Pancreas (tissue), 10 donors: ENCODE results near the gene SLC12A4. TPM values are rescaled to one million over a fixed set of nuclear protein-coding genes. Genes with fewer than 3 reads are reported as not detected.

Experiments
- ATAC-seq, 4 donors: fragments of 200-7000 bp; cut with Tn5 transposase; one replicate each; pipeline versions ENCODE4 v1.8.0 to v1.9.1; 2020; ENCODE audit warnings: mild to moderate bottlenecking in 4 of 4, moderate library complexity in 4 of 4
- DNase-seq, 6 donors: peaks; one replicate each; pipeline ENCODE4 v3.0.0-alpha.2; 2020
- FAIRE-seq: peaks from 2 replicates; lab custom pipeline; 2012; peaks lifted over from hg19 to GRCh38; lab: Jason Lieb, UNC
- H3K27ac ChIP-seq, 4 donors: fragments of 200-600 bp; sonication (generic); 1 replicate in 3 of 4; 2 replicates in 1 of 4; pipeline versions ENCODE4 v1.5.0 to v1.8.0; 2020
- H3K27me3 ChIP-seq, 4 donors: fragments of 200-600 bp; one replicate each; pipeline ENCODE4 v1.8.0; 2021
- H3K36me3 ChIP-seq, 3 donors: fragments of 200-600 bp; sonication (generic) in 1 of 3; one replicate each; pipeline versions ENCODE4 v1.5.0 to v1.8.0; 2020 to 2021
- H3K4me1 ChIP-seq, 3 donors: fragments of 200-600 bp; one replicate each; pipeline ENCODE4 v1.8.0; 2021
- H3K4me3 ChIP-seq, 4 donors: fragments of 200-600 bp; sonication (generic) in 2 of 4; one replicate each; pipeline versions ENCODE4 v1.5.0 to v1.8.0; 2020 to 2021
- H3K9me3 ChIP-seq, 4 donors: fragments of 200-600 bp; one replicate each; pipeline ENCODE4 v1.8.0; 2021
- WGBS, 2 donors: extraction: QIAGEN DNeasy Blood & Tissue Kit; methylation state at CpG; one replicate each; pipeline ENCODE4 v1.1.7; 2013; 5-methylcytosine and 5-hydroxymethylcytosine counted together
- intact Hi-C, 3 donors: fragments of 100-400 bp; cut with DNase I; formaldehyde crosslinking; loops; one replicate each; pipeline versions ENCODE4 v1.11.1 to v1.14.2; 2022
- polyA plus RNA-seq, 2 donors: library from polyadenylated mRNA; stranded (reverse); fragments of 200-250 nt; gene quantifications; one replicate each; pipeline ENCODE4 v1.2.3, GENCODE V29; 2013
- total RNA-seq, 6 donors: library from RNA; stranded (reverse); fragmentation: NEBNext Ultra II Directional in 4 of 6; extraction: Animal tissue kit (Norgen Biotek cat#: 25700) in 4 of 6; gene quantifications; one replicate each; pipeline versions ENCODE4 v1.2.1 to v1.2.4, GENCODE V29; 2021 to 2023
- TF ChIP-seq, protein P1 (sequence below), 4 donors: fragments of 200-600 bp; sonication (generic) in 3 of 4; IDR thresholded peaks; one replicate each; pipeline versions ENCODE4 v1.5.0 to v1.8.0; 2021; ENCODE audit warnings: antibody characterized with exemption in 4 of 4
- donor health status: healthy with polysubstance abuse.
- donor health status: DM: no; HTN: no; CAD: no; lungs with moderate emphysema.
- donor health status: DM: no; HTN: no; CAD: no.
- donor health status: control.
- donor health status: control.
- donor health status: Bipolar disorder and iron deficiency.
- donor health status: DM: yes; HTN: yes; CAD: no.
- donor health status: DM: no; HTN: no; CAD: no.
- donor health status: DM: no; HTN: no; CAD: no.
- donor health status: DM: yes; HTN: yes; CAD: no.

Gene SLC12A4
- total and polyA plus RNA-seq, 8 donors = 15.8 to 46.4 (median 27.9) TPM

DNA sequence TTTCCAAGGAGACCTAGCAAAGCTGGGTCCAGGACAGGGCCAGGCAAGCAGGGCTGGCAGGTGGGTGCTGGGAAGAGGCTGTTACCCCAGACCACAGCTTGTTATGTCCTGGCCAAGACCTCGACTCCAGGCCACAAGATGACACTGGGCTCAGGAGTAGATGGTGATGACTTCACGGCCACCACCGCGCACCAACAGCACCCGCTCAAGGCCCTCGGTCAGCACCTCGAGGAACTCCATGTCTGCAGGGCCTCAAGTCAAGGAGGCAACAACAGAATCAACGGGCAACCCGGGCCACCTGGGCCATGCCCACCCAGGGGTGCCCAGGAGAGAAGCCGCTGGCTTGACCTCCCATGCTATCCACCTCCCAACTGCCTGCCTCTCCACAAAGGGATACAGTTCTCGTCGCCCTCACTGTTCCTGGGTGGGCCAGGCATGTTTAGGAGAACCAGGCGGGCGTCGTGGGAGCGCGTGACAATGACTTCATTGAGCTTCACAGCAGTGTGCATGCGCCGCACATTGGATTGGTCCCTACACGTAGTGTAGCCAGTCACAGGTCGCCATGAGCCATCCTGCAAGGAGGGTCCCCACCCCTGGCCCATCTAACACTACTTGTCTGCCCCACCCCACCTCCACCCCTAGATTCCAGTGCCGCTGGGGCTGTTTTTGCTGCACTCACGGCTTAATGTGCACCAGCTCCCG lies 23.6 kb downstream of the SLC12A4 start:
- Histone ChIP-seq H3K27ac (no peak overlapping the region), H3K4me1 (no peaks in the 10 kb centered on the region), H3K4me3 (no peak overlapping the region), H3K36me3 (peaks cover 4 to 50% (median 17%) of the 10 kb centered on the region in 3 donors), H3K9me3 (no peaks in the 10 kb centered on the region), H3K27me3 (no peaks in the 10 kb centered on the region)
- 94 to 96% methylated on average over 24 of the region's 24 CpGs for WGBS, 2 donors
- intact Hi-C loops = no loop called here
- ATAC-seq (no peak), DNase-seq (peak in 2 of 6 donors; percentile 16 to 62), FAIRE-seq (no peak)
- TF ChIP-seq, protein P1, sequence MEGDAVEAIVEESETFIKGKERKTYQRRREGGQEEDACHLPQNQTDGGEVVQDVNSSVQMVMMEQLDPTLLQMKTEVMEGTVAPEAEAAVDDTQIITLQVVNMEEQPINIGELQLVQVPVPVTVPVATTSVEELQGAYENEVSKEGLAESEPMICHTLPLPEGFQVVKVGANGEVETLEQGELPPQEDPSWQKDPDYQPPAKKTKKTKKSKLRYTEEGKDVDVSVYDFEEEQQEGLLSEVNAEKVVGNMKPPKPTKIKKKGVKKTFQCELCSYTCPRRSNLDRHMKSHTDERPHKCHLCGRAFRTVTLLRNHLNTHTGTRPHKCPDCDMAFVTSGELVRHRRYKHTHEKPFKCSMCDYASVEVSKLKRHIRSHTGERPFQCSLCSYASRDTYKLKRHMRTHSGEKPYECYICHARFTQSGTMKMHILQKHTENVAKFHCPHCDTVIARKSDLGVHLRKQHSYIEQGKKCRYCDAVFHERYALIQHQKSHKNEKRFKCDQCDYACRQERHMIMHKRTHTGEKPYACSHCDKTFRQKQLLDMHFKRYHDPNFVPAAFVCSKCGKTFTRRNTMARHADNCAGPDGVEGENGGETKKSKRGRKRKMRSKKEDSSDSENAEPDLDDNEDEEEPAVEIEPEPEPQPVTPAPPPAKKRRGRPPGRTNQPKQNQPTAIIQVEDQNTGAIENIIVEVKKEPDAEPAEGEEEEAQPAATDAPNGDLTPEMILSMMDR (IDR thresholded peaks at IDR 0.05) = no peak

GRCh38 chr16:67943619-67944504 lies 24.6 kb downstream of the SLC12A4 start, which contains the start of gene LCAT:
Gene LCAT, minus strand, starts transcription at chr16:67944120. Its CDS starts 19 bp downstream, at chr16:67944101.
- no peaks in the 10 kb centered on the region for H3K27me3 ChIP-seq
- H3K4me3 ChIP-seq = no peak within 1 kb of the TSS
- no peaks in the 10 kb centered on the region for H3K9me3 ChIP-seq
- H3K36me3 ChIP-seq = peaks cover 4 to 45% (median 16%) of the 10 kb centered on the region in 3 donors
- peak in 3 of 4 donors; percentile 10 to 25 (median 20) for ATAC-seq
- no peak within 1 kb of the TSS for H3K27ac ChIP-seq
- WGBS, 2 donors = 82% methylated on average over 23 of the region's 23 CpGs
- no peak for FAIRE-seq
- intact Hi-C loops = no loop called here
- H3K4me1 ChIP-seq = no peaks in the 10 kb centered on the region
- TF ChIP-seq, protein P1 (IDR thresholded peaks at IDR 0.05) = no peak
- DNase-seq = peak in 1 of 6 donors; percentile 76

GRCh38 chr16:67943256-67943618 lies 25.2 kb downstream of the SLC12A4 start:
- intact Hi-C loops = no loop called here
- H3K27ac ChIP-seq = no peak overlapping the region
- FAIRE-seq (no peak), DNase-seq (peak in 1 of 6 donors; percentile 63), ATAC-seq (no peak)
- no peak overlapping the region for H3K4me3 ChIP-seq
- 82 to 84% methylated on average over 6 of the region's 6 CpGs for WGBS, 2 donors
- no peaks in the 10 kb centered on the region for H3K9me3 ChIP-seq
- H3K36me3 ChIP-seq = peaks cover 4 to 41% (median 16%) of the 10 kb centered on the region in 3 donors
- TF ChIP-seq, protein P1 (IDR thresholded peaks at IDR 0.05) = no peak
- H3K27me3 ChIP-seq = no peaks in the 10 kb centered on the region
- H3K4me1 ChIP-seq = no peaks in the 10 kb centered on the region

GRCh38 chr16:67942510-67943255 lies 25.8 kb downstream of the SLC12A4 start:
- ATAC-seq = peak in 1 of 4 donors; percentile 1
- no peak overlapping the region for H3K4me3 ChIP-seq
- DNase-seq = peak in 1 of 6 donors; percentile 80
- no peaks in the 10 kb centered on the region for H3K4me1 ChIP-seq
- WGBS, 2 donors = 78 to 80% methylated on average over 26 to 27 of the region's 27 CpGs
- H3K27ac ChIP-seq = no peak overlapping the region
- H3K9me3 ChIP-seq = no peaks in the 10 kb centered on the region
- TF ChIP-seq, protein P1 (IDR thresholded peaks at IDR 0.05) = no peak
- H3K36me3 ChIP-seq = peaks cover 4 to 35% (median 16%) of the 10 kb centered on the region in 3 donors
- intact Hi-C loops = no loop called here
- no peaks in the 10 kb centered on the region for H3K27me3 ChIP-seq
- no peak for FAIRE-seq
